Neural progenitor cell (in vitro differentiated cells): ENCODE data around the gene DRAXIN.

Source experiments
- CTCF ChIP-seq: fragments of 200-600 bp; sonication (generic); IDR thresholded peaks from 2 replicates; pipeline ENCODE4 v1.5.1; 2017; ENCODE audit warnings: antibody characterized with exemption, mild to moderate bottlenecking
- EZH2 ChIP-seq: fragments of 200-600 bp; sonication (generic); IDR thresholded peaks from 2 replicates; pipeline ENCODE4 v1.6.1; 2017; ENCODE audit warnings: antibody characterized with exemption, mild to moderate bottlenecking, moderate library complexity
- EZH2phosphoT487 ChIP-seq: fragments of 200-600 bp; sonication (generic); IDR thresholded peaks from 2 replicates; pipeline ENCODE4 v1.6.1; 2017; ENCODE audit warnings: antibody characterized with exemption

GRCh38 chr1:11648732-11649158, 42.8 kb upstream of the DRAXIN start:
- TF ChIP-seq CTCF = no peak
- no peak for TF ChIP-seq EZH2phosphoT487
- TF ChIP-seq EZH2 = no peak
